ENCODE results near the gene PDCL2. TPM values are rescaled to one million over a fixed set of nuclear protein-coding genes. Genes with fewer than 3 reads are reported as not detected.

PDCL2 gene
- total and polyA plus RNA-seq, 2 of the 8 experiments (the other 6 are each of a cell fraction or from before 2014, with no cell fraction given) = not detected

DNA sequence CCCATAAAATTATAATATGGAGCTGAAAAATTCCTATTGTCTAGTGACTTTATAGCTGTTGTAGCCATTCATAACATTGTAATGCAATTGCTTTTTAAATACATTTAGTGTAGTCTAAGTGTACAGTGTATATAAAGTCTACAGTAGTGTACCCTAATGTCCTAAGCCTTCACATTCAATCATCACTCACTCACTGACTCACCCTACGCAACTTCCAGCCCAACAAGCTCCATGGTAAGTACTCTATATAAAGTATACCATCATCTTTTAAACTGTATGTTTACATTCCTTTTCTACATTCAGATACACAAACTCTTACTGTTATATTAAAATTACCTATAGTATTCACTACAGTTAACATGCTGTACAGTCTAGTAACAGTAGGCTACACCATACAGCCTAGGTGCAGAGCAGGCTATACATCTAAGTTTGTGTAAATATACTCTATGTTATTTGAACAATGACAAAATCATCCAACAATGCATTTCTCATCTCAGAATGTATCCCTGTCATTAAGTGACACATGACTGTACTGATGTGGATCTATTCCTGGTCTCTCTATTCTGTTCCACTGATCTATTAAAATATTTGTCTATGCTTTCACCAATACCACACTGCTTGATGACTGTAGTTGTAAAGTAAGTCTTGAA, 79.0 kb downstream of the PDCL2 start:
- Histone ChIP-seq H3K9ac (replicated peaks in 1 of 4; ENCODE audit: extremely low read depth in 1 of 4, low read depth in 3 of 4, low read length in 3 of 4) (no peak overlapping the region), H4K8ac (ENCODE audit: extremely low read depth, insufficient read depth, low read length) (no peak overlapping the region), H3K79me1 (ENCODE audit: low read depth, low read length) (no peaks in the 10 kb centered on the region), H3K27ac (ENCODE audit: low read depth, low read length) (no peak overlapping the region), H3K9me3 (ENCODE audit: insufficient read depth in 2 of 2, low read depth in 1 of 2, low read length in 1 of 2) (no peaks in the 10 kb centered on the region), H3K79me2 (ENCODE audit: control insufficient read depth in 1 of 2, insufficient read depth in 2 of 2, low read length in 2 of 2) (peaks cover 0 to 24% of the 10 kb centered on the region in 2 experiments; a peak in 3 of 4 replicates), H3K4me3 (ENCODE audit: extremely low read depth in 1 of 4, insufficient read depth in 2 of 4, low read depth in 3 of 4, low read length in 4 of 4) (no peak overlapping the region), H3K36me3 (ENCODE audit: control insufficient read depth in 2 of 4, insufficient read depth in 4 of 4, low read length in 3 of 4) (0 out of 8 replicates have a peak, but pooled peaks cover 0 to 4% (median 0%) of the 10 kb centered on the region in 4 experiments), H2AFZ (ENCODE audit: low read length) (no peak overlapping the region), H4K20me1 (replicated peaks in 1 of 2; ENCODE audit: control insufficient read depth in 1 of 2, insufficient read depth in 2 of 2, low read length in 2 of 2) (no peaks in the 10 kb centered on the region), H3K14ac (ENCODE audit: insufficient read length) (no peak overlapping the region), H3K4me1 (replicated peaks in 1 of 4; ENCODE audit: control insufficient read depth in 3 of 4, insufficient read depth in 4 of 4, low read length in 3 of 4) (no peaks in the 10 kb centered on the region), H3K4ac (replicated peaks; ENCODE audit: insufficient read length, low read depth, low read length) (no peak overlapping the region), H2BK15ac (ENCODE audit: low read length) (no peak overlapping the region), H3K23me2 (ENCODE audit: low read depth, low read length) (no peaks in the 10 kb centered on the region), H3K27me3 (replicated peaks in 1 of 4; ENCODE audit: control insufficient read depth in 3 of 4, extremely low read depth in 1 of 4, insufficient read depth in 3 of 4, low read length in 3 of 4) (no peaks in the 10 kb centered on the region), H2BK120ac (replicated peaks; ENCODE audit: low read depth, low read length) (no peak overlapping the region), H3K4me2 (ENCODE audit: insufficient read depth in 1 of 2, low read depth in 2 of 2, low read length in 2 of 2) (no peak overlapping the region), H3K18ac (ENCODE audit: extremely low read depth, low read length) (no peak overlapping the region), H2BK5ac (ENCODE audit: low read depth, low read length) (no peak overlapping the region), H2BK12ac (ENCODE audit: low read depth, low read length) (no peak overlapping the region), H4K5ac (ENCODE audit: insufficient read length, low read depth, low read length) (no peak overlapping the region), H3K56ac (replicated peaks; ENCODE audit: insufficient read length, low read depth, low read length) (no peak overlapping the region), H2BK20ac (ENCODE audit: low read length) (no peak overlapping the region), H2AK5ac (ENCODE audit: low read depth, low read length) (no peak overlapping the region), H4K91ac (replicated peaks; ENCODE audit: insufficient read length, low read length) (no peak overlapping the region), H3K23ac (ENCODE audit: insufficient read length) (no peak overlapping the region)
- no peak for TF ChIP-seq NANOG (IDR thresholded peaks at IDR 0.05; ENCODE audit: insufficient read depth, low read depth, low read length, poor library complexity, severe bottlenecking)
- no peak for TF ChIP-seq RAD21 (IDR thresholded peaks at IDR 0.05 in 1 of 2, conservative IDR thresholded peaks at IDR 0.05 in 1 of 2; ENCODE audit: low read depth in 2 of 2, low read length in 2 of 2)
- no peak for TF ChIP-seq RXRA (IDR thresholded peaks at IDR 0.05; ENCODE audit: insufficient read depth, low read depth, low read length)
- no peak for TF ChIP-seq KDM5A (IDR thresholded peaks at IDR 0.05; ENCODE audit: low read length)
- no peak for TF ChIP-seq RNF2 (IDR thresholded peaks at IDR 0.05; ENCODE audit: borderline replicate concordance, low read depth, low read length, missing control alignments, poor library complexity, severe bottlenecking)
- TF ChIP-seq, protein P1, sequence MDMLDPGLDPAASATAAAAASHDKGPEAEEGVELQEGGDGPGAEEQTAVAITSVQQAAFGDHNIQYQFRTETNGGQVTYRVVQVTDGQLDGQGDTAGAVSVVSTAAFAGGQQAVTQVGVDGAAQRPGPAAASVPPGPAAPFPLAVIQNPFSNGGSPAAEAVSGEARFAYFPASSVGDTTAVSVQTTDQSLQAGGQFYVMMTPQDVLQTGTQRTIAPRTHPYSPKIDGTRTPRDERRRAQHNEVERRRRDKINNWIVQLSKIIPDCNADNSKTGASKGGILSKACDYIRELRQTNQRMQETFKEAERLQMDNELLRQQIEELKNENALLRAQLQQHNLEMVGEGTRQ (IDR thresholded peaks at IDR 0.05; ENCODE audit: low read length) = no peak
- TF ChIP-seq CREB1 (IDR thresholded peaks at IDR 0.05) = no peak
- TF ChIP-seq SP4 (IDR thresholded peaks at IDR 0.05; ENCODE audit: low read length) = no peak
- no peak for TF ChIP-seq SAP30 (IDR thresholded peaks at IDR 0.05; ENCODE audit: insufficient read depth, insufficient replicate concordance, low read length)
- no peak for TF ChIP-seq TAF1 (IDR thresholded peaks at IDR 0.05; ENCODE audit: low read depth, low read length)
- no peak for TF ChIP-seq NRF1 (IDR thresholded peaks at IDR 0.05; ENCODE audit: low read depth, low read length)
- WGBS, 2 experiments (ENCODE audit: extremely low coverage in 1 of 2, insufficient coverage in 1 of 2, insufficient read length in 1 of 2, insufficient replicate concordance in 2 of 2, low coverage in 1 of 2, low lambda C conversion rate in 2 of 2, missing lambda C conversion rate in 1 of 2) = 96% methylated on average over 1 of the region's 1 CpG; no CpG with 5 or more reads in 1 of the 2 experiments
- CTCF ChIA-PET (ENCODE audit: partially characterized antibody) = no interaction called here
- no peak for DNase-seq (ENCODE audit: low read depth in 1 of 2, low spot score in 2 of 2)
- POLR2A ChIA-PET (ENCODE audit: partially characterized antibody) = no interaction called here
- FAIRE-seq = no peak

All from H1 (cell line).